ENCODE results near the gene PNPLA6. TPM values are rescaled to one million over a fixed set of nuclear protein-coding genes. Genes with fewer than 3 reads are reported as not detected.

The PNPLA6 gene
- total RNA-seq, 1 donor from 2014 or later = 129 TPM

DNA sequence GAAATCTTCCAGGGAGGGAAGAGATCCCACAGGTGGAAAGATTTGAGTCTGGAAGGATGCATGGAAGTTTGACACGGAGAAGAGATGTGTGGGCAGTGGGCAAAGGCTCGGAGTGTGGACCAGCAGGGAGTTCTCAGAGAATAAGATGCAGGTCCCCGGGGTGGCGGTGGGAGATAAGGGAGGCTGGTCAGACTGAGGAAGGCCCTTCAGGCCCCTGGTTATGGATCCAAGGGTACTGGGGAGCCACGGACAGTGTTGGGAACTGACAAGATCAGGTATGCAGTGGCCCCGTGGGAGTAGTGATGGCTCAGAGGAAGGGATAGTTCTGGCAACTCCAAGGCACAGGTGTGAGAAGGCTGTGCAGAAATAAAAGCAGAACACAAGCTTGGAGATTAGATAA is 62.7 kb downstream of the PNPLA6 start:
- H3K9me3 Mint-ChIP-seq (ENCODE audit: unreplicated experiment) = no peaks in the 10 kb centered on the region
- no peak overlapping the region for H3K27ac Mint-ChIP-seq (ENCODE audit: unreplicated experiment)
- no peak for DNase-seq (ENCODE audit: low spot score)
- H3K27me3 Mint-ChIP-seq (ENCODE audit: unreplicated experiment) = peaks cover 7% of the 10 kb centered on the region
- no peak overlapping the region for H3K4me3 Mint-ChIP-seq (ENCODE audit: unreplicated experiment)
- H3K4me1 Mint-ChIP-seq (ENCODE audit: unreplicated experiment) = peaks cover 3% of the 10 kb centered on the region
- TF ChIP-seq CTCF (IDR thresholded peaks at IDR 0.05; ENCODE audit: unreplicated experiment) = no peak
- peaks cover 4% of the 10 kb centered on the region for H3K36me3 Mint-ChIP-seq (ENCODE audit: low read depth, unreplicated experiment)

- peak overlapping the region; percentile 25 for H3K4me3 Mint-ChIP-seq (ENCODE audit: unreplicated experiment)
- H3K9me3 Mint-ChIP-seq (ENCODE audit: unreplicated experiment) = no peaks in the 10 kb centered on the region
- no peaks in the 10 kb centered on the region for H3K4me1 Mint-ChIP-seq (ENCODE audit: unreplicated experiment)
Observed at GRCh38 chr19:7600721-7601120, 65.2 kb downstream of the PNPLA6 start.

DNA sequence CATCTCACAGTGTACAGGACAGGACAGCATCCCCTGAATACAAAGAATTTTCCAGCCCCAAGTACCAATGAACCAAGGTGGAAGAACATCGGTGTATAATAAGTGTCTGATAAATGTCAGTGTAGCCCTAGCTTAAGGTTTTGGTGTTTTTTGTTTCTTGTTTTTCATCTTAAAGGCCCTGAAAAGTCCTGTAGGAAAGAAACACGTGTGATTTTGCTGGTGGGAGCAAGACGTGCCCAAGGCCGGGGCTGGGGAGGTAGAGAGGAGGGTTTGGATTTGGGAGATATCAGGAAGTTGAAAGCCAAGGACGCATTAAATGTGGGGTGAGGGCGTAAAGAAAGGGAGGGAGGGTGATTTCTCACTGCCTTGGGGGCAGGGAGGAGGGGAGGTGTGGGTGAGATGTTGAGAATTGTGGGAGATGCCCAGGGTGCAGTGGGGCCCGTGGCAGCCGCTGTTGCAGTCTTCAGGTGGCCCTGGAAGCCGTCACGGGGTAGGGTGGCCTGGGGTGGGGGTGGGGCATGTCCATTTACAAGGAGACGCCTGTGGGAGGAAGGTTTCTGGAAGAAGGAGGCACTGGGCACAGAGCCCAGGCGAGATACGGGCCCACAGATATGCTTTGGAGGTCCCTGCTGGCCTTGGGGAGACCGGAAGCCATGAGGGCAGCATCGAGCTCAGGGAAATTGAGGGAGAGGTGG is 66.9 kb downstream of the PNPLA6 start:
- TF ChIP-seq CTCF (IDR thresholded peaks at IDR 0.05; ENCODE audit: unreplicated experiment) = no peak
- no peaks in the 10 kb centered on the region for H3K9me3 Mint-ChIP-seq (ENCODE audit: unreplicated experiment)
- DNase-seq (ENCODE audit: low spot score) = no peak

More at GRCh38 chr19:7600721-7601120, 65.2 kb downstream of the PNPLA6 start:
- Mint-ChIP-seq H3K36me3 (ENCODE audit: low read depth, unreplicated experiment) (peaks cover 3% of the 10 kb centered on the region), H3K27me3 (ENCODE audit: unreplicated experiment) (peaks cover 4% of the 10 kb centered on the region), H3K27ac (ENCODE audit: unreplicated experiment) (no peak overlapping the region)
- DNase-seq (ENCODE audit: low spot score) = no peak
- no peak for TF ChIP-seq CTCF (IDR thresholded peaks at IDR 0.05; ENCODE audit: unreplicated experiment)

DNA sequence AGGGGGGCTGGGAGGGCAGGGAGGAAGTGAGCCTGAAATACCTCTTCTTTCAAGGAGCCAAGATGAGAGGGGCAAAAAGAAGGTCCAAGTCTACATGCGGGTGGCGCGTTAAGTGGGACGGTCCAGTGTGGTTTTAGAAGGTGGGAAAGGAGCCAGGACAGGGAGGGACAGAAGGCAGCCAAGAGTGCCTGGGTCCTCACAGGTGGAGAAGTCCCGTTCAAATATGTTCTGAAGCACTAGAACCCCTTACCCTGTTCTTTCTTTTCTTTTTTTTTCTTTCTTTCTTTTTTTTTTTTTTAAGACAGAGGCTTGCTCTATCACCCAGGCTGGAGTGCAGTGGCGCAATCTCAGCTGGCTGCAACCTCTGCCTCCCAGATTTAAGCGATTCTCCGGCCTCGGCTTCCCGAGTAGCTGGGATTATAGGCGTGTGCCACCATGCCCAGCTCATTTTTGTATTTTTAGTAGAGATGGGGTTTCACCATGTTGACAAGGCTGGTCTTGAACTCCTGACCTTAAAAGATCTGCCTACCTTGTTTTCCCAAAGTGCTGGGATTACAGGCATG is 67.5 kb downstream of the PNPLA6 start:
- no peak for TF ChIP-seq CTCF (IDR thresholded peaks at IDR 0.05; ENCODE audit: unreplicated experiment)
- Mint-ChIP-seq H3K4me3 (ENCODE audit: unreplicated experiment) (no peak overlapping the region), H3K27ac (ENCODE audit: unreplicated experiment) (no peak overlapping the region), H3K27me3 (ENCODE audit: unreplicated experiment) (peaks cover 5% of the 10 kb centered on the region), H3K4me1 (ENCODE audit: unreplicated experiment) (no peaks in the 10 kb centered on the region), H3K9me3 (ENCODE audit: unreplicated experiment) (no peaks in the 10 kb centered on the region), H3K36me3 (ENCODE audit: low read depth, unreplicated experiment) (peaks cover 3% of the 10 kb centered on the region)
- no peak for DNase-seq (ENCODE audit: low spot score)

More for the DNA sequence above, 66.9 kb downstream of the PNPLA6 start:
- H3K36me3 Mint-ChIP-seq (ENCODE audit: low read depth, unreplicated experiment) = peaks cover 3% of the 10 kb centered on the region
- no peaks in the 10 kb centered on the region for H3K4me1 Mint-ChIP-seq (ENCODE audit: unreplicated experiment)
- H3K27ac Mint-ChIP-seq (ENCODE audit: unreplicated experiment) = no peak overlapping the region
- no peak overlapping the region for H3K4me3 Mint-ChIP-seq (ENCODE audit: unreplicated experiment)
- H3K27me3 Mint-ChIP-seq (ENCODE audit: unreplicated experiment) = peaks cover 4% of the 10 kb centered on the region

- DNase-seq (ENCODE audit: low spot score) = no peak
- no peak overlapping the region for H3K27ac Mint-ChIP-seq (ENCODE audit: unreplicated experiment)
- no peak for TF ChIP-seq CTCF (IDR thresholded peaks at IDR 0.05; ENCODE audit: unreplicated experiment)
- H3K36me3 Mint-ChIP-seq (ENCODE audit: low read depth, unreplicated experiment) = peaks cover 3% of the 10 kb centered on the region
- peaks cover 6% of the 10 kb centered on the region for H3K27me3 Mint-ChIP-seq (ENCODE audit: unreplicated experiment)
- no peak overlapping the region for H3K4me3 Mint-ChIP-seq (ENCODE audit: unreplicated experiment)
- H3K4me1 Mint-ChIP-seq (ENCODE audit: unreplicated experiment) = no peaks in the 10 kb centered on the region
- no peaks in the 10 kb centered on the region for H3K9me3 Mint-ChIP-seq (ENCODE audit: unreplicated experiment)
Observed at GRCh38 chr19:7603919-7604318, 68.4 kb downstream of the PNPLA6 start.

Measured in endothelial cell (in vitro differentiated cells).